ENCODE data around the gene FAM168A. TPM values are rescaled to one million over a fixed set of nuclear protein-coding genes. Genes with fewer than 3 reads are reported as not detected.

Gene FAM168A
- total and polyA plus RNA-seq, 9 donors = 16.7 to 45.5 (median 39.5) TPM

GRCh38 chr11:73386546-73386945 is 211.4 kb downstream of the FAM168A start:
- no peak overlapping the region for H3K4me3 ChIP-seq
- H3K27ac ChIP-seq = no peak overlapping the region
- intact Hi-C loops (cut with DNase I) = loop anchor here in 1 of 4 donors (5.0 kb wide), 1 partner anchor 34 kb away; no protein-coding TSS in a partner anchor
- H3K36me3 ChIP-seq = no peaks in the 10 kb centered on the region
- TF ChIP-seq, protein P1, sequence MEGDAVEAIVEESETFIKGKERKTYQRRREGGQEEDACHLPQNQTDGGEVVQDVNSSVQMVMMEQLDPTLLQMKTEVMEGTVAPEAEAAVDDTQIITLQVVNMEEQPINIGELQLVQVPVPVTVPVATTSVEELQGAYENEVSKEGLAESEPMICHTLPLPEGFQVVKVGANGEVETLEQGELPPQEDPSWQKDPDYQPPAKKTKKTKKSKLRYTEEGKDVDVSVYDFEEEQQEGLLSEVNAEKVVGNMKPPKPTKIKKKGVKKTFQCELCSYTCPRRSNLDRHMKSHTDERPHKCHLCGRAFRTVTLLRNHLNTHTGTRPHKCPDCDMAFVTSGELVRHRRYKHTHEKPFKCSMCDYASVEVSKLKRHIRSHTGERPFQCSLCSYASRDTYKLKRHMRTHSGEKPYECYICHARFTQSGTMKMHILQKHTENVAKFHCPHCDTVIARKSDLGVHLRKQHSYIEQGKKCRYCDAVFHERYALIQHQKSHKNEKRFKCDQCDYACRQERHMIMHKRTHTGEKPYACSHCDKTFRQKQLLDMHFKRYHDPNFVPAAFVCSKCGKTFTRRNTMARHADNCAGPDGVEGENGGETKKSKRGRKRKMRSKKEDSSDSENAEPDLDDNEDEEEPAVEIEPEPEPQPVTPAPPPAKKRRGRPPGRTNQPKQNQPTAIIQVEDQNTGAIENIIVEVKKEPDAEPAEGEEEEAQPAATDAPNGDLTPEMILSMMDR (IDR thresholded peaks at IDR 0.05) = no peak
- no peaks in the 10 kb centered on the region for H3K9me3 ChIP-seq
- no peaks in the 10 kb centered on the region for H3K27me3 ChIP-seq
- no peaks in the 10 kb centered on the region for H3K4me1 ChIP-seq (ENCODE audit: insufficient read depth)
- 95 to 97% (median 96%) methylated on average over 8 of the region's 8 CpGs for WGBS, 3 donors
- DNase-seq = no peak

DNA sequence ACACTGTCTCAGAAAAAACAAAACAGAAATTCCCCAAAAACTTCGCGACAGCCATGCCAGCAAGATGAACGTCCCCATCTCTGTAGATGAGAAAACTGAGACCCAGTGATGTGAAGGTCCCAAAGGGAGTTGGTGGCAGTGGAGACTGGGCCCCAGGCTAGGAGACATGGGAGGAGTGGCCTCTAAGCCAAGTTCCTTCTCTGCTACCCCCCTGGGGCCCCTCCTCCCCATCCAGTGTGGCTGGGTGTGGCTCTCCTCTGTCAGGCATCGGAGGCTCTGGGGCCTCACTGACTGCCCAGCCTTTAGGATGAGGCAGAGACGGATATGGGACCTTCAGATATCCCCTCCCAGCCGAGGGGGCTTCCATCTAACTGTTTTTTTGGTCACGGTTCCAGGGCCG is 211.9 kb downstream of the FAM168A start:
- Histone ChIP-seq H3K9me3 (no peaks in the 10 kb centered on the region), H3K36me3 (no peaks in the 10 kb centered on the region), H3K27ac (no peak overlapping the region), H3K4me3 (no peak overlapping the region), H3K4me1 (ENCODE audit: insufficient read depth) (no peaks in the 10 kb centered on the region), H3K27me3 (no peaks in the 10 kb centered on the region)
- WGBS, 3 donors = 85 to 93% (median 86%) methylated on average over 7 to 8 of the region's 8 CpGs
- no peak for DNase-seq
- intact Hi-C loops (cut with DNase I) = loop anchor here in 1 of 4 donors (5.0 kb wide), 1 partner anchor 34 kb away; no protein-coding TSS in a partner anchor
- TF ChIP-seq, protein P1 (IDR thresholded peaks at IDR 0.05) = no peak
- TF ChIP-seq EP300 (IDR thresholded peaks at IDR 0.05) (no peak), POLR2A (IDR thresholded peaks at IDR 0.05) (no peak)

GRCh38 chr11:73384872-73385689 is 212.8 kb downstream of the FAM168A start:
- Histone ChIP-seq H3K9me3 (no peaks in the 10 kb centered on the region), H3K4me1 (ENCODE audit: insufficient read depth) (no peaks in the 10 kb centered on the region), H3K4me3 (no peak overlapping the region), H3K27me3 (no peaks in the 10 kb centered on the region), H3K27ac (no peak overlapping the region), H3K36me3 (no peaks in the 10 kb centered on the region)
- intact Hi-C loops (cut with DNase I) = loop anchor here in 1 of 4 donors (5.0 kb wide), 1 partner anchor 33 kb away; no protein-coding TSS in a partner anchor
- no peak for DNase-seq
- 55 to 61% (median 59%) methylated on average over 21 of the region's 21 CpGs for WGBS, 3 donors
- TF ChIP-seq POLR2A (IDR thresholded peaks at IDR 0.05) (no peak), EP300 (IDR thresholded peaks at IDR 0.05) (no peak)
- TF ChIP-seq, protein P1 (IDR thresholded peaks at IDR 0.05) = no peak

- Histone ChIP-seq H3K4me3 (no peak overlapping the region), H3K36me3 (no peaks in the 10 kb centered on the region), H3K27ac (no peak overlapping the region), H3K27me3 (no peaks in the 10 kb centered on the region), H3K4me1 (ENCODE audit: insufficient read depth) (no peaks in the 10 kb centered on the region), H3K9me3 (no peaks in the 10 kb centered on the region)
- no peak for DNase-seq
- intact Hi-C loops (cut with DNase I) = no loop called here
- 73 to 92% (median 89%) methylated on average over 4 of the region's 4 CpGs for WGBS, 3 donors
- TF ChIP-seq POLR2A (IDR thresholded peaks at IDR 0.05) (no peak), EP300 (IDR thresholded peaks at IDR 0.05) (no peak)
- TF ChIP-seq, protein P1 (IDR thresholded peaks at IDR 0.05) = no peak
Measured at GRCh38 chr11:73384531-73384871, 213.4 kb downstream of the FAM168A start.

Data from ovary (tissue), 9 donors.